Smooth muscle cell (in vitro differentiated cells): ENCODE data around the gene DNAH17. TPM values are rescaled to one million over a fixed set of nuclear protein-coding genes. Genes with fewer than 3 reads are reported as not detected.

Source experiments
- DNase-seq: peaks from one replicate; lab custom pipeline; 2025; ENCODE audit not compliant: unreplicated experiment; lab: John Stamatoyannopoulos, UW
- H2AFZ ChIP-seq: fragments of 200-600 bp; sonication (generic); 2 replicates; pipeline ENCODE4 v1.6.0; 2016; ENCODE audit warnings: antibody characterized with exemption, low read depth, mild to moderate bottlenecking
- H3F3A ChIP-seq: fragments of 200-600 bp; sonication (generic); 2 replicates; pipeline ENCODE4 v1.6.0; 2017; ENCODE audit warnings: antibody characterized with exemption, low read depth
- H3K27ac ChIP-seq: fragments of 200-600 bp; sonication (generic); 2 replicates; pipeline ENCODE4 v1.5.1; 2016; ENCODE audit warnings: low read depth, mild to moderate bottlenecking
- H3K27me3 ChIP-seq: fragments of 200-600 bp; sonication (generic); 2 replicates; pipeline ENCODE4 v1.6.1; 2016; ENCODE audit warnings: low read depth, mild to moderate bottlenecking
- H3K36me3 ChIP-seq: fragments of 200-600 bp; sonication (generic); 2 replicates; pipeline ENCODE4 v1.5.1; 2016; ENCODE audit warnings: low read depth
- H3K4me1 ChIP-seq: fragments of 200-600 bp; sonication (generic); 2 replicates; pipeline ENCODE4 v1.5.1; 2016; ENCODE audit warnings: low read depth
- H3K4me2 ChIP-seq: fragments of 200-600 bp; sonication (generic); 2 replicates; pipeline ENCODE4 v1.6.0; 2016; ENCODE audit warnings: mild to moderate bottlenecking
- H3K4me3 ChIP-seq: fragments of 200-600 bp; sonication (generic); 2 replicates; pipeline ENCODE4 v1.5.1; 2016; ENCODE audit warnings: mild to moderate bottlenecking
- H3K79me2 ChIP-seq: fragments of 200-600 bp; sonication (generic); 2 replicates; pipeline ENCODE4 v1.6.0; 2016; ENCODE audit warnings: low read depth, mild to moderate bottlenecking
- H3K9ac ChIP-seq: fragments of 200-600 bp; sonication (generic); 2 replicates; pipeline ENCODE4 v1.6.0; 2016; ENCODE audit warnings: low read depth
- H3K9me3 ChIP-seq: fragments of 200-600 bp; sonication (generic); replicated peaks from 2 replicates; pipeline ENCODE4 v1.5.1; 2016; ENCODE audit warnings: low read depth
- H4K20me1 ChIP-seq: fragments of 200-600 bp; sonication (generic); 2 replicates; pipeline ENCODE4 v1.6.0; 2016; ENCODE audit warnings: low read depth
- WGBS: methylation state at CpG from one replicate; pipeline ENCODE4 v1.1.7; 2016; ENCODE audit warnings: low lambda C conversion rate; 5-methylcytosine and 5-hydroxymethylcytosine counted together
- polyA plus RNA-seq: library from polyadenylated mRNA; unstranded; fragments of >200 nt; fragmentation: Nextera tagmentation; extraction: Ambion mirVana; gene quantifications from 2 replicates; pipeline ENCODE4 v1.2.1, GENCODE V29; 2016
- total RNA-seq: library from RNA; depleted of rRNA; stranded (reverse); fragments of >200 nt; gene quantifications from 2 replicates; pipeline ENCODE4 v1.2.3, GENCODE V29; 2014
- TF ChIP-seq, protein P1 (sequence below): fragments of 200-600 bp; sonication (generic); IDR thresholded peaks from 2 replicates; pipeline ENCODE4 v1.5.1; 2017; ENCODE audit warnings: borderline replicate concordance, mild to moderate bottlenecking, antibody characterized with exemption; ENCODE audit not compliant: insufficient read depth, poor library complexity, severe bottlenecking

Gene DNAH17
- total and polyA plus RNA-seq, 2 experiments from 2014 or later, result 0.18 to 0.98 TPM

DNA sequence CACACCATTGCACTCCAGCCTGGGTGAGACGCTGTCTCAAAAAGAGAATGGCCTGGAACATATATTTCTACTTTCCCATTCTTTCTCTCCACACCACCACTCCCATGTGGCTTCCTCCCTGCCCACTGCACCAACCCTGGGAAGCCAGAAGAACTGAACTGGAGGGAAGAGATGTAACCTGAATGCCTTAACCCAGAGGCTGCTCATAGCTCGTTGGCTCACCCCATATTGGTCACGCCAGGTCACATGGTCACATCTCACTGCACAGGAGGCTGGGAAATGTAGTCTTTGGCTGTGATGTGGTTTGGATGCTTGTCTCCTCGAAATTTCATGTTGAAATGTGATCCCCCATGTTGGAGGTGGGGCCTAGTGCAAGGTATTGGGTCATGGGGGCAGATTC, 5.9 kb upstream of the DNAH17 start:
- Histone ChIP-seq H3K4me2 (no peak overlapping the region), H2AFZ (no peak overlapping the region), H3K27ac (no peak overlapping the region), H3K27me3 (no peaks in the 10 kb centered on the region), H3K79me2 (no peaks in the 10 kb centered on the region), H3F3A (no peaks in the 10 kb centered on the region), H4K20me1 (no peaks in the 10 kb centered on the region), H3K9me3 (no peaks in the 10 kb centered on the region), H3K4me1 (no peaks in the 10 kb centered on the region), H3K9ac (no peak overlapping the region), H3K4me3 (no peak overlapping the region), H3K36me3 (no peaks in the 10 kb centered on the region)
- TF ChIP-seq, protein P1, sequence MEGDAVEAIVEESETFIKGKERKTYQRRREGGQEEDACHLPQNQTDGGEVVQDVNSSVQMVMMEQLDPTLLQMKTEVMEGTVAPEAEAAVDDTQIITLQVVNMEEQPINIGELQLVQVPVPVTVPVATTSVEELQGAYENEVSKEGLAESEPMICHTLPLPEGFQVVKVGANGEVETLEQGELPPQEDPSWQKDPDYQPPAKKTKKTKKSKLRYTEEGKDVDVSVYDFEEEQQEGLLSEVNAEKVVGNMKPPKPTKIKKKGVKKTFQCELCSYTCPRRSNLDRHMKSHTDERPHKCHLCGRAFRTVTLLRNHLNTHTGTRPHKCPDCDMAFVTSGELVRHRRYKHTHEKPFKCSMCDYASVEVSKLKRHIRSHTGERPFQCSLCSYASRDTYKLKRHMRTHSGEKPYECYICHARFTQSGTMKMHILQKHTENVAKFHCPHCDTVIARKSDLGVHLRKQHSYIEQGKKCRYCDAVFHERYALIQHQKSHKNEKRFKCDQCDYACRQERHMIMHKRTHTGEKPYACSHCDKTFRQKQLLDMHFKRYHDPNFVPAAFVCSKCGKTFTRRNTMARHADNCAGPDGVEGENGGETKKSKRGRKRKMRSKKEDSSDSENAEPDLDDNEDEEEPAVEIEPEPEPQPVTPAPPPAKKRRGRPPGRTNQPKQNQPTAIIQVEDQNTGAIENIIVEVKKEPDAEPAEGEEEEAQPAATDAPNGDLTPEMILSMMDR, result no peak
- 80% methylated on average over 4 of the region's 4 CpGs for WGBS
- DNase-seq, result no peak

DNA sequence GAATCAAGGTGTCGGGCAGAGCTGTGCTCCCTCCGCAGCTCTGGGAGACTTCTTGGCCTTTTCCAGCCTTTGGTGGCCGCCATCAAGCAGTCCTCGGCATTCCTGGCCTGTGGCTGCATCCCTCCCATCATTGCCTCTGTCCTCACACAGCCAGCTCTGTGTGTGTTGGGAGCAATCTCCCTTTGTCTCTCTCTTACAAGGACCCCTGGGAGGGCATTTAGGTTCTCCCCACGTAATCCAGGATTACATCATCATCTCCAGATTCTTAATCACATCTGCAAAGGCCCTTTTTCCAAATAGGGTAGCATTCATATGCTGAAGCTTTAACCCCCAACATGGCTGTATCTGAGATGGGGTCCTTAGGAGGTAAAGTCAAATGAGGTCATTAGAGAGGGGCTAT, 4.1 kb upstream of the DNAH17 start:
- no peak for DNase-seq
- Histone ChIP-seq H3K4me3 (no peak overlapping the region), H3K9ac (no peak overlapping the region), H3K9me3 (no peaks in the 10 kb centered on the region), H3K79me2 (no peaks in the 10 kb centered on the region), H4K20me1 (no peaks in the 10 kb centered on the region), H3K27ac (no peak overlapping the region), H3K4me1 (no peaks in the 10 kb centered on the region), H3K27me3 (no peaks in the 10 kb centered on the region), H3K36me3 (no peaks in the 10 kb centered on the region), H2AFZ (no peak overlapping the region), H3F3A (no peaks in the 10 kb centered on the region), H3K4me2 (no peak overlapping the region)
- WGBS, result 94% methylated on average over 5 of the region's 5 CpGs
- TF ChIP-seq, protein P1, result no peak

DNA sequence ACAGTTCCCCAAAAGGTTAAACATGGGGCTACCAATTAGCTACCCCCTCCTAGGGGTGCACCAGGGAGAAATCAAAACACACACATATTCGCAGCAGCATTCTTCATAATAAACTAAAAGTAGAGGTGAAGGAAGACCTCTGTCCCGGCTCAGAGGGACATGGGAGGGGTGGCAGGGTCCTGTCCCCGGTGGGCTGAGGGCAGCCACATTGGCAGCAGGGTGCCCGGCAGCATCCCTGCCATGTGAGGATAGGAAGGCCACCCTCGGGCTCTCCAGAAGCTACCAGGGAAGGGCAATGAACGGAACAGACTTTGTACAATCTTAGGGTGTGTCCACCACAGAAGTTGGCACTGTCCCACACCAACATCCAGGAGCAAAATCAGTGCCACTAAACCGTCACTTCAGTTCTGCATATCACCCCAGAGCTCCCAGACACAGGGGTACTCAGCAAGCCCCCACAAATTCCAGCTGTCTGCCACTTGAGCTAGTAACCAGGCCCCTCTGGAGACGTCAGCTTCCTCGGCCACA, 3.1 kb upstream of the DNAH17 start:
- Histone ChIP-seq H3K4me1 (no peaks in the 10 kb centered on the region), H3K79me2 (no peaks in the 10 kb centered on the region), H3K27ac (no peak overlapping the region), H3K9ac (no peak overlapping the region), H3F3A (no peaks in the 10 kb centered on the region), H3K27me3 (no peaks in the 10 kb centered on the region), H3K4me2 (no peak overlapping the region), H3K36me3 (no peaks in the 10 kb centered on the region), H3K9me3 (no peaks in the 10 kb centered on the region), H3K4me3 (no peak overlapping the region), H4K20me1 (no peaks in the 10 kb centered on the region), H2AFZ (no peak overlapping the region)
- DNase-seq, result no peak
- 96% methylated on average over 9 of the region's 9 CpGs for WGBS
- TF ChIP-seq, protein P1, result no peak

DNA sequence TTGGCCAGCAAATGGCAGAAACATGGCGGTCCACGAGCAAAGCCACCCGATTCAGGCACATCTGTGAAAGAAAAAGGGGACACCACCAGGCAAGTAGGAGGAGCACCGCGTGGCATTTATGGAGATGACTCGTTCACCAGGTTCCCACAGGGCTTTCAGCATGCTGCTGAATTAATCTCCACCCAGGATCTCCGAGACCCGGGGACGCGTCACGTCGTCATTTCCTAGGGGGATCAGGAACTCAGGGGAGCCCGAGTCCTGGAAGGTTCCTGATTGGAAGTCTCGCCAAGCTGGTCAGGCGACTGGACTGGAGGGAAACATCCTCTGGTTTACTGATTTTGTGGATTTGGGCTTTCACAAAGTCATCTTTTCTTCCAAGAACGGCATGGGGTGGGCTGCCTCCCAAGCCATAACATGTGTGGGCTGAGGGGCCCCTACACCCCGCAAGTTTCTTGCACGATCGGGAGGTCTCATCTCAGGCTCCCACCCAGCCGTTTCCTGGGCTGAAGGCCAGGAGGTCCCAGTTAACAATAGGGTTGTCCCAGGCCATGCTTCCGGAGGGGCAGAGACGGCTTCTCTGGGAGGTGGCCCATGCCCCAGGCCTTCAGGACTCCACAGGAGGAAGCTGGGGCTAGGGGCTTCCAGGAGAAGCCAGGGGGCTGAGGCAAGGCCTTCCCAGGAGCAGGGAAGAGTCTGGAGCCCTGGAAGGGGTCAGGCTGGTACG, 645 bp downstream of the DNAH17 start:
- Histone ChIP-seq H3K9ac (no peak overlapping the region), H3K4me1 (no peaks in the 10 kb centered on the region), H3K27ac (no peak overlapping the region), H3F3A (no peaks in the 10 kb centered on the region), H3K4me2 (no peak overlapping the region), H3K27me3 (no peaks in the 10 kb centered on the region), H3K4me3 (no peak overlapping the region), H3K36me3 (no peaks in the 10 kb centered on the region), H3K9me3 (no peaks in the 10 kb centered on the region), H2AFZ (no peak overlapping the region), H3K79me2 (no peaks in the 10 kb centered on the region), H4K20me1 (no peaks in the 10 kb centered on the region)
- no peak for DNase-seq
- 77% methylated on average over 23 of the region's 23 CpGs for WGBS
- TF ChIP-seq, protein P1, result no peak
